Adrenal gland (tissue), 12 donors: ENCODE data around the gene OPN4. TPM values are rescaled to one million over a fixed set of nuclear protein-coding genes. Genes with fewer than 3 reads are reported as not detected.

Experiments
- DNase-seq, 7 donors: peaks; one replicate each; pipeline ENCODE4 v3.0.0-alpha.2; 2019 to 2020
- H3K27ac ChIP-seq, 5 donors: fragments of 200-600 bp; sonication (generic) in 4 of 5; 1 replicate in 3 of 5; 2 replicates in 2 of 5; pipeline versions ENCODE4 v1.5.1 to v1.8.0; 2016 to 2020; ENCODE audit warnings: mild to moderate bottlenecking in 1 of 5
- H3K27me3 ChIP-seq: fragments of 200-600 bp; 2 replicates; pipeline ENCODE4 v1.8.0; 2021
- H3K36me3 ChIP-seq, 2 donors: fragments of 200-600 bp; replicated peaks in 1 of 2; 1 replicate in 1 of 2; 2 replicates in 1 of 2; pipeline versions ENCODE4 v1.5.1 to v1.8.0; 2018 to 2022
- H3K4me1 ChIP-seq, 2 donors: fragments of 200-600 bp; replicated peaks in 1 of 2; 1 replicate in 1 of 2; 2 replicates in 1 of 2; pipeline versions ENCODE4 v1.5.1 to v1.8.0; 2018 to 2021
- H3K4me3 ChIP-seq, 4 donors: fragments of 200-600 bp; sonication (generic) in 3 of 4; one replicate each; pipeline ENCODE4 v1.5.1; 2016 to 2018
- H3K9me3 ChIP-seq, 3 donors: fragments of 200-600 bp; sonication (generic) in 1 of 3; replicated peaks in 1 of 3; 1 replicate in 2 of 3; 2 replicates in 1 of 3; pipeline versions ENCODE4 v1.5.1 to v1.8.0; 2016 to 2021
- POLR2A ChIP-seq, 2 donors: fragments of 450-650 bp; IDR thresholded peaks; one replicate each; pipeline ENCODE4 v1.6.1; 2017; ENCODE audit warnings: antibody characterized with exemption in 2 of 2, mild to moderate bottlenecking in 2 of 2, moderate library complexity in 1 of 2
- WGBS, 4 donors: extraction: QIAGEN DNeasy Blood & Tissue Kit in 2 of 4; methylation state at CpG; one replicate each; pipeline versions ENCODE4 v1.1.5 to v1.1.7; 2013 to 2017; 5-methylcytosine and 5-hydroxymethylcytosine counted together
- intact Hi-C, 2 donors: fragments of 100-400 bp; cut with DNase I; formaldehyde crosslinking; loops; one replicate each; pipeline versions ENCODE4 v1.14.1 to v1.15.0; 2022 to 2023
- polyA plus RNA-seq, 3 donors: library from polyadenylated mRNA; stranded (reverse); fragments of 200-250 nt in 2 of 3; fragments of 350-450 nt in 1 of 3; fragmentation: Illumina TruSeq in 1 of 3; extraction: RNeasy Lipid Tissue Mini Kit (QIAGEN cat#74804) in 1 of 3; gene quantifications; one replicate each; pipeline ENCODE4 v1.2.3, GENCODE V29; 2013 to 2014
- total RNA-seq, 9 donors: library from RNA; depleted of rRNA in 4 of 9; stranded (reverse); fragments of >200 nt in 4 of 9; fragments of 120-200 nt in 1 of 9; fragmentation: NEBNext Ultra II Directional in 1 of 9; extraction: Animal tissue kit (Norgen Biotek cat#: 25700) in 1 of 9; gene quantifications; one replicate each; pipeline versions ENCODE4 v1.1.0 to v1.2.4, GENCODE V29; 2013 to 2023
- TF ChIP-seq, protein P1 (sequence below), 6 experiments: fragments of 450-650 bp in 4 of 6; fragments of 200-600 bp in 2 of 6; sonication (generic) in 1 of 6; IDR thresholded peaks; 1 replicate in 5 of 6; 2 replicates in 1 of 6; pipeline versions ENCODE4 v1.5.1 to v1.8.0; 2016 to 2021; ENCODE audit warnings: antibody characterized with exemption in 6 of 6, mild to moderate bottlenecking in 2 of 6, moderate library complexity in 1 of 6
- donor health status: healthy with polysubstance abuse.
- donor health status: Bipolar disorder and iron deficiency.
- donor health status: DM: yes; HTN: yes; CAD: no.
- donor health status: DM: no; HTN: no; CAD: no.
- donor health status: DM: no; HTN: no; CAD: no.
- donor health status: DM: yes; HTN: yes; CAD: no.

Gene OPN4
- total and polyA plus RNA-seq, 12 donors, result 0.28 to 1.2 (median 0.30) TPM; not detected in 7

DNA sequence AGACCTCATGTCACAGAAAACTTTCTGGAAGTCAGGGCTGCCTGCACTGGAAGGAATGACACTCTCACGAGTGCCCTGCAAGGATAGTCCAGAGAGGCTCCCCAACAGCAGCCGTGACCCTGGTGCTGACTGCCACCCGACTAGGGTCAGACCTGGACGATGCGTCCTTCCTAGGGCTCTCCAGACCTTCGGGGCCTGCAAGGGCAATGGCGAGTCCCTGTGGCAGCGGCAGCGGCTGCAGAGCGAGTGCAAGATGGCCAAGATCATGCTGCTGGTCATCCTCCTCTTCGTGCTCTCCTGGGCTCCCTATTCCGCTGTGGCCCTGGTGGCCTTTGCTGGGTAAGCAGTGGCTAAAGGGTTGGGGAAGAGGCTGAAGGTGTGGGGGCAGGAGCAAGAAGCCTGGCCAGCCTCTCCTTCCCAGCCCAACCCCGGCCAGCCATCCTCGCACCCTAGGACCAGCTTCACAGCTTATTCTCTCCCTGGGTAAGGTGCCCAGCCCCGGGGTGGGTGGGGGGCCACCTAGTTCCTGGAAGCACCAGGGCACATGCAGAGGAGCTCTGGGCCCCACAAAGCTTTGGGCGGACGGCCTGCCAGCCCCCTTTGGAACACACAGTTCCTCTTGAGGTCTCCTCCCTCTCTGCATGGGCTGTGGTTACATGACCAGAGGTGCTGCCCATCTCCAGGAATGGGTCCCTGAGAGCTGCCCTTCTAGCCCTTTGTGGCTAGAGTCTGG, 5.5 kb downstream of the OPN4 start:
- 84 to 91% (median 90%) methylated on average over 7 to 17 of the region's 17 CpGs for WGBS, 4 donors

DNA sequence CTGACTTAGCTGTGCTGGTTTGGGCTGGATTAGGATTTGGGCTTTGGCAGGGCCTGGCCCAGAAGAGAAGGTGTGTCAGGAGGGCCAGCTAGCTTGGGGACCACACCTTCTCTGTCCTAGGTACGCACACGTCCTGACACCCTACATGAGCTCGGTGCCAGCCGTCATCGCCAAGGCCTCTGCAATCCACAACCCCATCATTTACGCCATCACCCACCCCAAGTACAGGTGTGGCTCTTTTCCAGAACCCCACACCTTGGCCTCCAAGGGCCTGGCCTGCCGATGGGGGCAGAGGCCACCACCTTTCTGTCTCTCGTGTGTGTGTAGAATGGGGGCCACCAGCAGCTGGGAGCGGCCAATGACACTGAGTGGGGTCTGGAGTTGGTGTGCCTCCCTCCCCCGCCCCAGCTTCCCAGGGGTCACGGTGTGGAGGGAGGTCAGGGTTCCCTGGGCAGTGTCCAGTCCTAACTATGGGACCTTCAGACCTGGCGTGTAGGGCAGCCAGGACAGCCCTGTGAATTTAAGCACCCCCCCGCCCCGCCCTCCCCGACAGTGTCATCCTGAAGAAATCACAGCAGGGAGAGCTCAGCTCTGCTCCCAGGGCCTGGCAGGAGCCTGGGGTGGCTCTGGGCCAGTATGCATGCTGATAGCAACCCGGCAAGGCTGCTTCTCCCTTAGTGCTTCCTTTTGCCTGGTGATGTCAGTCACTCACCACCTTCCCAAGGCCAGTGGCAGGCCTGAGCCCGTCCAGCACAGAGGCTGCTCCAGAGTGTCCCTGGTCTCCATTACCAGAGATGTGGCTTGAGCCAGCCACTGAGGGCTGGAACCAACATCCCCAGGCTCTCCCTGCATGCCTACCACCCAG, 7.0 kb downstream of the OPN4 start:
- TF ChIP-seq, protein P1, sequence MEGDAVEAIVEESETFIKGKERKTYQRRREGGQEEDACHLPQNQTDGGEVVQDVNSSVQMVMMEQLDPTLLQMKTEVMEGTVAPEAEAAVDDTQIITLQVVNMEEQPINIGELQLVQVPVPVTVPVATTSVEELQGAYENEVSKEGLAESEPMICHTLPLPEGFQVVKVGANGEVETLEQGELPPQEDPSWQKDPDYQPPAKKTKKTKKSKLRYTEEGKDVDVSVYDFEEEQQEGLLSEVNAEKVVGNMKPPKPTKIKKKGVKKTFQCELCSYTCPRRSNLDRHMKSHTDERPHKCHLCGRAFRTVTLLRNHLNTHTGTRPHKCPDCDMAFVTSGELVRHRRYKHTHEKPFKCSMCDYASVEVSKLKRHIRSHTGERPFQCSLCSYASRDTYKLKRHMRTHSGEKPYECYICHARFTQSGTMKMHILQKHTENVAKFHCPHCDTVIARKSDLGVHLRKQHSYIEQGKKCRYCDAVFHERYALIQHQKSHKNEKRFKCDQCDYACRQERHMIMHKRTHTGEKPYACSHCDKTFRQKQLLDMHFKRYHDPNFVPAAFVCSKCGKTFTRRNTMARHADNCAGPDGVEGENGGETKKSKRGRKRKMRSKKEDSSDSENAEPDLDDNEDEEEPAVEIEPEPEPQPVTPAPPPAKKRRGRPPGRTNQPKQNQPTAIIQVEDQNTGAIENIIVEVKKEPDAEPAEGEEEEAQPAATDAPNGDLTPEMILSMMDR (IDR thresholded peaks at IDR 0.05), result no peak
- peak in 1 of 2 donors; percentile 17 for TF ChIP-seq POLR2A (IDR thresholded peaks at IDR 0.05)
- H3K9me3 ChIP-seq, result no peaks in the 10 kb centered on the region
- intact Hi-C loops, result no loop called here
- peaks cover 0 to 18% of the 10 kb centered on the region in 2 donors for H3K4me1 ChIP-seq
- WGBS, 4 donors, result 58 to 69% (median 60%) methylated on average over 10 to 17 of the region's 17 CpGs
- H3K27me3 ChIP-seq, result no peaks in the 10 kb centered on the region
- DNase-seq, result peak; percentile 84 to 96 (median 95)
- H3K36me3 ChIP-seq, result no peaks in the 10 kb centered on the region
- peak overlapping the region in 1 of 5 donors; percentile 24 for H3K27ac ChIP-seq
- H3K4me3 ChIP-seq, result no peak overlapping the region

More for the DNA sequence above, 5.5 kb downstream of the OPN4 start:
- H3K4me3 ChIP-seq, result no peak overlapping the region
- peak in 3 of 7 donors; percentile 8 to 13 (median 11) for DNase-seq
- no peaks in the 10 kb centered on the region for H3K27me3 ChIP-seq
- no peaks in the 10 kb centered on the region for H3K36me3 ChIP-seq
- H3K9me3 ChIP-seq, result no peaks in the 10 kb centered on the region
- TF ChIP-seq, protein P1 (IDR thresholded peaks at IDR 0.05), result no peak
- TF ChIP-seq POLR2A (IDR thresholded peaks at IDR 0.05), result no peak
- H3K27ac ChIP-seq, result no peak overlapping the region
- intact Hi-C loops, result no loop called here
- H3K4me1 ChIP-seq, result peaks cover 0 to 18% of the 10 kb centered on the region in 2 donors

- H3K27ac ChIP-seq, result no peak overlapping the region
- intact Hi-C loops, result no loop called here
Measured at GRCh38 chr10:86662186-86663045, 8.1 kb downstream of the OPN4 start.

More at GRCh38 chr10:86662186-86663045, 8.1 kb downstream of the OPN4 start:
- no peak for DNase-seq
- Histone ChIP-seq H3K4me3 (no peak overlapping the region), H3K4me1 (peaks cover 0 to 18% of the 10 kb centered on the region in 2 donors), H3K27me3 (no peaks in the 10 kb centered on the region), H3K9me3 (no peaks in the 10 kb centered on the region), H3K36me3 (no peaks in the 10 kb centered on the region)
- no peak for TF ChIP-seq POLR2A (IDR thresholded peaks at IDR 0.05)
- TF ChIP-seq, protein P1 (IDR thresholded peaks at IDR 0.05), result no peak
- WGBS, 4 donors, result 88 to 91% (median 90%) methylated on average over 5 to 19 of the region's 19 CpGs
